GM12878 (cell line): ENCODE measurements around the gene ACSL3. TPM values are rescaled to one million over a fixed set of nuclear protein-coding genes. Genes with fewer than 3 reads are reported as not detected.

Experiments
- ATAC-seq: fragments of 200-7000 bp; cut with Tn5 transposase; 3 replicates; pipeline ENCODE4 v1.9.1; 2020; ENCODE audit warnings: mild to moderate bottlenecking, moderate library complexity
- BruUV-seq: library from RNA; stranded (reverse); fragments of 400-500 nt; replicated peaks from 2 replicates; lab custom pipeline; 2021; lab: Mats Ljungman, UMichigan
- CTCF ChIA-PET: fragments of 300-600 bp; sonication (Branson Sonifier 250); formaldehyde crosslinking; extraction: SDS; loops from one replicate; lab custom pipeline; 2021; ENCODE audit warnings: inconsistent platforms; lab: Yijun Ruan, JAX
- POLR2A ChIA-PET: fragments of 350-600 bp; formaldehyde crosslinking; extraction: SDS; loops from one replicate; lab custom pipeline; 2021; ENCODE audit warnings: inconsistent platforms; lab: Charles Lee
- RAD21 ChIA-PET: fragments of 300-600 bp; sonication (Branson Sonifier 250); formaldehyde crosslinking; loops from one replicate; lab custom pipeline; 2023; ENCODE audit warnings: antibody characterized with exemption; ENCODE audit not compliant: unreplicated experiment; lab: Charles Lee
- SMC1A ChIA-PET: fragments of 300-600 bp; sonication (Branson Sonifier 250); formaldehyde crosslinking; loops from one replicate; lab custom pipeline; 2023; ENCODE audit not compliant: unreplicated experiment, uncharacterized antibody; lab: Charles Lee
- DNase-seq: peaks from one replicate; pipeline ENCODE4 v3.0.0-alpha.2; 2011; ENCODE audit warnings: low read depth, low spot score
- FAIRE-seq: peaks from 3 replicates; lab custom pipeline; 2011; peaks lifted over from hg19 to GRCh38; lab: Jason Lieb, UNC
- H2AFZ ChIP-seq: 2 replicates; pipeline ENCODE4 v1.6.0; 2011; ENCODE audit warnings: low read depth, low read length, control low read depth; ENCODE audit not compliant: control insufficient read depth
- H3K27ac ChIP-seq: 2 replicates; pipeline ENCODE4 v1.5.1; 2011; ENCODE audit warnings: control low read depth; ENCODE audit not compliant: control insufficient read depth, insufficient read depth
- H3K27me3 ChIP-seq, 2 experiments: replicated peaks in 1 of 2; 2 replicates each; pipeline versions ENCODE4 v1.6.0 to v1.6.1; 2011; ENCODE audit warnings: low read length in 1 of 2; ENCODE audit not compliant: control insufficient read depth in 2 of 2, insufficient read depth in 2 of 2
- H3K36me3 ChIP-seq, 2 experiments: 2 replicates each; pipeline ENCODE4 v1.5.1; 2011; ENCODE audit warnings: low read length in 1 of 2; ENCODE audit not compliant: control insufficient read depth in 2 of 2, insufficient read depth in 2 of 2
- H3K4me1 ChIP-seq: 2 replicates; pipeline ENCODE4 v1.6.1; 2011; ENCODE audit warnings: mild to moderate bottlenecking, low read length, moderate library complexity, mixed read lengths; ENCODE audit not compliant: control insufficient read depth, insufficient read depth
- H3K4me2 ChIP-seq: 2 replicates; pipeline ENCODE4 v1.6.0; 2011; ENCODE audit warnings: control low read depth; ENCODE audit not compliant: control insufficient read depth, insufficient read depth
- H3K4me3 ChIP-seq: fragments of 200-600 bp; sonication (generic); 2 replicates; pipeline ENCODE4 v1.5.1; 2016
- H3K79me2 ChIP-seq: 2 replicates; pipeline ENCODE4 v1.6.0; 2011; ENCODE audit warnings: low read length; ENCODE audit not compliant: control insufficient read depth, insufficient read depth
- H3K9ac ChIP-seq: 2 replicates; pipeline ENCODE4 v1.8.0; 2011; ENCODE audit warnings: low read length, control low read depth, mixed read lengths; ENCODE audit not compliant: control insufficient read depth, insufficient read depth
- H3K9me3 ChIP-seq: replicated peaks from 3 replicates; pipeline ENCODE4 v1.5.1; 2011; ENCODE audit warnings: mild to moderate bottlenecking, low read length; ENCODE audit not compliant: control insufficient read depth, insufficient read depth
- H4K20me1 ChIP-seq: 2 replicates; pipeline ENCODE4 v1.6.0; 2011; ENCODE audit not compliant: control insufficient read depth, insufficient read depth
- CBX3 ChIP-seq: fragments of 200-600 bp; sonication (generic); IDR thresholded peaks from 2 replicates; pipeline ENCODE4 v1.6.1; 2016; ENCODE audit warnings: low read depth, borderline replicate concordance
- CEBPB ChIP-seq, 2 experiments: fragments of 150-350 bp in 1 of 2; IDR thresholded peaks; 2 replicates each; pipeline ENCODE4 v1.6.1; 2012 to 2014; ENCODE audit warnings: low read depth in 2 of 2, low read length in 2 of 2, borderline replicate concordance in 1 of 2, inconsistent platforms in 1 of 2
- CHD1 ChIP-seq: IDR thresholded peaks from 2 replicates; pipeline ENCODE4 v1.6.1; 2012; ENCODE audit warnings: low read depth, low read length, improper control_type of control experiment
- IRF4 ChIP-seq: IDR thresholded peaks from 2 replicates; pipeline ENCODE4 v1.6.1; 2011; ENCODE audit warnings: low read depth, low read length
- RFX5 ChIP-seq: IDR thresholded peaks from 2 replicates; pipeline ENCODE4 v1.6.1; 2011; ENCODE audit warnings: low read depth, low read length, improper control_type of control experiment
- YY1 ChIP-seq: IDR thresholded peaks from 2 replicates; pipeline ENCODE4 v1.6.1; 2011; ENCODE audit warnings: low read depth, mild to moderate bottlenecking, low read length
- WGBS: methylation state at CpG from one replicate; pipeline ENCODE4 v1.1.6; 2016; ENCODE audit warnings: low lambda C conversion rate; ENCODE audit not compliant: insufficient replicate concordance, insufficient coverage; ENCODE audit errors: missing lambda C conversion rate; 5-methylcytosine and 5-hydroxymethylcytosine counted together
- in situ Hi-C: fragments of 300-500 bp; cut with MboI; formaldehyde crosslinking; loops from 9 replicates; pipeline ENCODE4 v1.14.3; 2018; ENCODE audit warnings: mixed read lengths
- intact Hi-C: fragments of 100-400 bp; cut with micrococcal nuclease; formaldehyde crosslinking; loops from one replicate; pipeline ENCODE4 v1.14.2; 2022; ENCODE audit not compliant: unreplicated experiment
- polyA plus RNA-seq, 11 experiments: library from polyadenylated mRNA; depleted of rRNA in 4 of 11; unstranded in 6 of 11; stranded (reverse) in 5 of 11; fragments of >200 nt; fragmentation: Nextera tagmentation in 4 of 11; fragmentation: Illumina TruSeq in 1 of 11; extraction: Ambion mirVana in 4 of 11; extraction: Trizol in 1 of 11; gene quantifications; 1 replicate in 1 of 11; 2 replicates in 10 of 11; pipeline versions ENCODE4 v1.2.1 to v1.2.3, GENCODE V29; 2011 to 2016; ENCODE audit warnings: inconsistent platforms in 2 of 11, missing spikeins in 2 of 11, low read depth in 1 of 11
- total RNA-seq, 4 experiments: library from RNA; depleted of rRNA in 3 of 4; stranded (reverse); fragments of >200 nt in 3 of 4; fragmentation: Illumina TruSeq in 1 of 4; extraction: Trizol in 1 of 4; gene quantifications; 2 replicates each; pipeline versions ENCODE4 v1.2.1 to v1.2.3, GENCODE V29; 2013 to 2021
- TF ChIP-seq, protein P1 (sequence below): fragments of 450-650 bp; IDR thresholded peaks from 2 replicates; pipeline ENCODE4 v1.6.1; 2017; ENCODE audit warnings: antibody characterized with exemption, mild to moderate bottlenecking, moderate library complexity
- TF ChIP-seq, protein P2 (sequence below): IDR thresholded peaks from 2 replicates; pipeline ENCODE4 v1.6.1; 2012; ENCODE audit warnings: low read depth, low read length, improper control_type of control experiment
- TF ChIP-seq, protein P3 (sequence below): IDR thresholded peaks from 2 replicates; pipeline ENCODE4 v1.6.1; 2011; ENCODE audit warnings: low read depth, low read length, improper control_type of control experiment, borderline replicate concordance

The ACSL3 gene
- total and polyA plus RNA-seq, 10 of the 15 experiments (the other 5 are each of a cell fraction or from before 2014, with no cell fraction given): 15.6 to 83.9 (median 56.7) TPM

DNA sequence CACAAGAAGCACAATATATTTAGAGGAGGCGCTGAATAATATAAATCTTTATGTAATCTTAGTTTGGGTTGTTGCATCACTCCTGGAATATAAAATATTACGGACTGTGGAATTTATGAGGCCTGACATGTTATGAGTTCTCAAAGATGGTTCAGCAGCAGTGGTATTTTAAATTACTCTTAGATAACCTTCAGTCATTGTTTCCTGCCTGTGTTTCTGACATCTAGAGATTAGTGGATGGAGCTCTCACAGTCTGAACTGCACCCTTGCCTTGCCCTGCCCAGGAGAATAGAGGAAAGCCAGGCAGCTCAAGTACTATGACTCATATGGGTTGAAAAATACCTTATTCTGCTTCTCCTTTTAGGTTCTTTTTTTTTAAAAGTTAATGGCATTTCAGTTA is 70.0 kb downstream of the ACSL3 start (continued):
- TF ChIP-seq, protein P1, sequence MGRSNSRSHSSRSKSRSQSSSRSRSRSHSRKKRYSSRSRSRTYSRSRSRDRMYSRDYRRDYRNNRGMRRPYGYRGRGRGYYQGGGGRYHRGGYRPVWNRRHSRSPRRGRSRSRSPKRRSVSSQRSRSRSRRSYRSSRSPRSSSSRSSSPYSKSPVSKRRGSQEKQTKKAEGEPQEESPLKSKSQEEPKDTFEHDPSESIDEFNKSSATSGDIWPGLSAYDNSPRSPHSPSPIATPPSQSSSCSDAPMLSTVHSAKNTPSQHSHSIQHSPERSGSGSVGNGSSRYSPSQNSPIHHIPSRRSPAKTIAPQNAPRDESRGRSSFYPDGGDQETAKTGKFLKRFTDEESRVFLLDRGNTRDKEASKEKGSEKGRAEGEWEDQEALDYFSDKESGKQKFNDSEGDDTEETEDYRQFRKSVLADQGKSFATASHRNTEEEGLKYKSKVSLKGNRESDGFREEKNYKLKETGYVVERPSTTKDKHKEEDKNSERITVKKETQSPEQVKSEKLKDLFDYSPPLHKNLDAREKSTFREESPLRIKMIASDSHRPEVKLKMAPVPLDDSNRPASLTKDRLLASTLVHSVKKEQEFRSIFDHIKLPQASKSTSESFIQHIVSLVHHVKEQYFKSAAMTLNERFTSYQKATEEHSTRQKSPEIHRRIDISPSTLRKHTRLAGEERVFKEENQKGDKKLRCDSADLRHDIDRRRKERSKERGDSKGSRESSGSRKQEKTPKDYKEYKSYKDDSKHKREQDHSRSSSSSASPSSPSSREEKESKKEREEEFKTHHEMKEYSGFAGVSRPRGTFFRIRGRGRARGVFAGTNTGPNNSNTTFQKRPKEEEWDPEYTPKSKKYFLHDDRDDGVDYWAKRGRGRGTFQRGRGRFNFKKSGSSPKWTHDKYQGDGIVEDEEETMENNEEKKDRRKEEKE: no peak
- TF ChIP-seq CBX3: no peak
- no peak for TF ChIP-seq RFX5
- TF ChIP-seq, protein P2, sequence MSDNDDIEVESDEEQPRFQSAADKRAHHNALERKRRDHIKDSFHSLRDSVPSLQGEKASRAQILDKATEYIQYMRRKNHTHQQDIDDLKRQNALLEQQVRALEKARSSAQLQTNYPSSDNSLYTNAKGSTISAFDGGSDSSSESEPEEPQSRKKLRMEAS: no peak

DNA sequence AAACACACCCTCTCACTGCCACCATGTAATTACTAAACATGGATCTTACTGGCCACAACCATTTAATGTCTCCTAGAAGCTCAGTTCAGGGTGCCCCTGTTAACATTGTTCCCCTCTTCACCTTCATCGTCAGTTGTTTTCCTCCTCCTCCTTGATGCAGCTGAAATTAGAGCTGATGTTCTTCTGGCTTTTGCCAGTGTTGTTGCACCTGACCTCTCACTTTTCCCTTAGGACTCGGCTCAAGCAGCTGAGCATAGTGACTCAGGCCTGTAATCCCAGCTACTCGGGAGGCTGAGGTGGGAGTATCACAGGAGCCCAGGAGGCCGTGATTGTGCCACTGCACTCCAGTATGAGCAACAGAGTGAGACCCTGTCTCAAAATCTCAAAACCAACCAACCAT is 70.8 kb downstream of the ACSL3 start:
- CTCF ChIA-PET: interaction anchor here (1.1 kb wide), 1 partner anchor 8 kb away, joined by 7 read pairs; no protein-coding TSS in a partner anchor
- RAD21 ChIA-PET: no interaction called here
- no peak for ATAC-seq
- no peak overlapping the region for H3K9ac ChIP-seq
- H3K9me3 ChIP-seq: no peaks in the 10 kb centered on the region; the same call in 1 of the 3 replicates
- no peaks in the 10 kb centered on the region for H3K4me1 ChIP-seq
- H3K36me3 ChIP-seq: peaks cover 0 to 19% of the 10 kb centered on the region in 2 experiments; a peak in 3 of 4 replicates
- H4K20me1 ChIP-seq: no peaks in the 10 kb centered on the region
- no peak for FAIRE-seq
- no TSS peak for BruUV-seq
- POLR2A ChIA-PET: no interaction called here
- no peaks in the 10 kb centered on the region for H3K79me2 ChIP-seq
- TF ChIP-seq CHD1: no peak
- TF ChIP-seq, protein P3, sequence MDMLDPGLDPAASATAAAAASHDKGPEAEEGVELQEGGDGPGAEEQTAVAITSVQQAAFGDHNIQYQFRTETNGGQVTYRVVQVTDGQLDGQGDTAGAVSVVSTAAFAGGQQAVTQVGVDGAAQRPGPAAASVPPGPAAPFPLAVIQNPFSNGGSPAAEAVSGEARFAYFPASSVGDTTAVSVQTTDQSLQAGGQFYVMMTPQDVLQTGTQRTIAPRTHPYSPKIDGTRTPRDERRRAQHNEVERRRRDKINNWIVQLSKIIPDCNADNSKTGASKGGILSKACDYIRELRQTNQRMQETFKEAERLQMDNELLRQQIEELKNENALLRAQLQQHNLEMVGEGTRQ: no peak
- TF ChIP-seq YY1: no peak
- no peak for TF ChIP-seq CEBPB (IDR thresholded peaks at IDR 0.05; ENCODE audit: borderline replicate concordance in 1 of 2, low read depth in 2 of 2, low read length in 2 of 2)
- no peak for TF ChIP-seq IRF4
- no peak overlapping the region for H3K27ac ChIP-seq
- no peaks in the 10 kb centered on the region for H3K27me3 ChIP-seq
- H2AFZ ChIP-seq: no peak overlapping the region
- intact Hi-C loops: no loop called here
- 97% methylated on average over 4 of the region's 4 CpGs for WGBS
- in situ Hi-C loops: no loop called here
- no peak overlapping the region for H3K4me3 ChIP-seq
- SMC1A ChIA-PET: interaction anchor here (1.1 to 1.5 kb wide), 3 partner anchors 9 to 19 kb away, joined by 4 to 6 read pairs (median 6); no protein-coding TSS in a partner anchor
- no peak for DNase-seq
- no peak overlapping the region for H3K4me2 ChIP-seq
